Dermis blood vessel endothelial cell (primary cell): ENCODE data around the gene SYT15. TPM values are rescaled to one million over a fixed set of nuclear protein-coding genes. Genes with fewer than 3 reads are reported as not detected.
"Not testable (repeated sequence)": the region's sequence is repeated elsewhere in the genome, so short reads cannot be mapped to it uniquely, and the experiment has no call there.

Experiments used
- DNase-seq: peaks from one replicate; pipeline ENCODE4 v3.0.0; 2010
- total RNA-seq: library from RNA; depleted of rRNA; stranded (reverse); fragments of >200 nt; gene quantifications from 2 replicates; pipeline ENCODE4 v1.2.3, GENCODE V29; 2014

SYT15 gene
- 0.51 and 1.5 TPM in 2 replicates for total RNA-seq

DNA sequence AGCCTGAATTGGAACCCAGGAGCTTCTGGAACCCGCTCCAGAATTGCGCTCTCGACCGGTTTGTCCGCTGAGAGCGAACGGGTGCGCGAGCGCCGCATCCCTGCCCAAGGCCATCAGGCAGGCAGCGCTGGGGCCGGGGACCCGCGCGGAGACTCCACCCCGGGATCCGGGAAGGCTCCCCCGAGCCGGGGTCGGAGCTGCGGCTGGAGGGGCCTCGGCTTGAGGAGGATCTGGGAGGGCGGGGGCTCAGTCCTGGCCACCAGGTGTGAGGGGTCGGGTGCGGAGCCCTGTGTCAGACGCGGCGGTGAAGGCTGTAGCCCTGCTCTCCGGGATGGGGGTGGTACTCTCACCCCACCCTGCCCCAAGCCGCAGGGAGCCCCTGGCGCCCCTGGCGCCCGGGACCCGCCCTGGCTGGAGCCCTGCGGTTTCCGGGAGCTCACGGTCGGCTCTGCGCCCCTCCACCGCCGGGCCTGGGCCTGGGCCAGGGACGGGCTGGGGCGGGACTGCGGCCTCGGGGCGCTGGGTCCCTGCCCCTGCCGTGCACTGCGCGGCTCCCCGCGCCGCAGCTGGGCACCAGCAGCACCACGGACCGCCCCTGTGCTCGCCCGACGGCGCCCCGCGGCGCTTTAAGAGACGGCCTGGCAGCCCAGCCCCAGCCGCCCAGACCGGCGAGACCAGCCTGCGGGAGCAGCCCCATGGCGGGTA, at the start of gene SYT15:
TSS of gene SYT15 (plus strand) at position 655 of the 705 bp plus-strand sequence. CDS start at position 696, 41 bp downstream.
- DNase-seq: not testable (repeated sequence)

DNA sequence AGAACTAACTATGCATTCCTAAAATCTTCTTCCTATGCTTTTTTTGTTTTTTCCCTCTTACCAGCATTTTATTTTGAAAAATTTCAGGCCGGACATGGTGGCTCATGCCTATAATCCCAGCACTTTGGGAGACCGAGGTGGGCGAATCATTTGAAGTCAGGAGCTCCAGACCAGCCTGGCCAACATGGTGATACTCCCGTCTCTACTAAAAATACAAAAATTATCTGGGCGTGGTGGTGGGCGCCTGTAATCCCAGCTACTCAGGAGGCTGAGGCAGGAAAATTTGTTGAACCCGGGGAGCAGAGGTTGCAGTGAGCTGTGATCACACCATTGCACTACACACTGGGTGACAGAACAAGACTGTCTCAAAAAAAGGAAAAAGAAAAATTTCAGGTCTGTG, 49.2 kb upstream of the SYT15 start:
- not testable (repeated sequence) for DNase-seq

- DNase-seq: no peak
Observed at GRCh38 chr10:46530249-46531186, 48.4 kb upstream of the SYT15 start.

DNA sequence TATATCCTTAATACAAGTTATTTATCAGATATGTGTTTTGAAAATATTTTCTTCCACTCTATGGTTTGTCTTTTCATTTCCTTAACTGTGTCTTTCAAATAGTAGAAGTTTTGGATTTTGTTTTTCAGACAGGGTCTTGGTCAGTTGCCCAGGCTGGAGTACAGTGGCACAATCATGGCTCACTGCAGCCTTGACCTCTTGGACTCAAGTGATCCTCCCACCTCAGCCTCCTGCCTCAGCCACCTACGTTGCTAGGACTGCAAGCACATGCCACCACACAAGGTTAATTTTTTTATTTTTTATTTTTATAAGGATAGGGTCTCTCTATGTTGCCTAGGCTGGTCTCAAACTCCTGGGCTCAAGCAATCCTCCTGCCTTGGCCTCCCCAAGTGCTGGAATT, 46.7 kb upstream of the SYT15 start:
- not testable (repeated sequence) for DNase-seq

DNA sequence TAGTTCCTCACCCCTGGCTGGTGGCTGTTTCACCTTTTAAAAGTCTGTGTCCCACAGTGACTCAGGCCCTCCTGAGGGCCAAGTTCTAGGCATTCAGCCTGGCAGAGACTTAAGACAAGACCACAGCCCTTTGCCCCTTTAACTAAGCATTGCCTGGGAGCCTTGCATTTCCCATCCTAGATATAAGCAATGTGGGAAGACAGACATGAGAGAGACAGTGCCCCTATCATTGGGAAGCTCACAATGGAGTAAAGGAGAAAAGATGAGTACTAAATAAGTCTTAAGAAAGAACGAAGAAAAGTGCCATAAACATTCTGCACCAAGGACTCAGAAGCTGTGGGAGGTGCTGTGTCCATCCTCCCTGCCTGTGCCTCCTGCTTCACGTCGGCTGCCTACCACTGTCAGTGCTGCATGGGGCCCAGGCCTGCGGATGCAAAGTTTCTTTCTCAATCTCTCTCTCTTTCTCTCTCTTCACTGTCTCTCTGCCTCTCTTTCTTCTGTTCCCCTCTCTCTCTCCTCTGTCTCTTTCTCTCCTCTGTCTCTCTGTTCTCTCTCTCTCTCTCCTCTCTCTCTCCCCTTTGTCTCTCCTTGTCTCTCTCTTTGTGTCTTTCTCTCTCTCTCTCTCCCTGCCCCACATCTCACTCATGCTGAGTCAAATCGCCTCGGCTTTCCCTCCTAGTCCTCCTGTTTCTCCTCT, 44.0 kb upstream of the SYT15 start:
- no peak for DNase-seq

- no peak for DNase-seq
Observed at GRCh38 chr10:46536171-46536570, 42.8 kb upstream of the SYT15 start.

- DNase-seq: no peak
Observed at GRCh38 chr10:46536781-46537180, 42.1 kb upstream of the SYT15 start.

DNA sequence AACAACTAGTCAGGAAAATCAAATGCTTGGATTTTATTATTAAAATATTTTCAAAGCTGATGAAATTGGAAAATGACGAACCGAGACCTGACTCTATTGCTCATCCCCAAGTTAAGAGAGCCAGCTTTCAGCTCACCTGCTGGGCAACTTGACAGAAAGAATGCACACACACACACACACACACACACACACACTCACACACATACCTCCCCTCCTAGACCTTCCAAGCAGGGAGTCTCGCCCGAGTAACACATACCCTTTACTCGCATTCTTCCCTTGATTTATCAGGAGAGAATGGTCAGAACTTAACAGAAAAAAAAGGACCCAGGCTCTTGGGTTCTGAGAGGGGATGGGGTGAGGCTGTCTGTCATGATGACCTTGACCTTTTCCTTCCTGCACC, 41.6 kb upstream of the SYT15 start:
- DNase-seq: no peak

DNA sequence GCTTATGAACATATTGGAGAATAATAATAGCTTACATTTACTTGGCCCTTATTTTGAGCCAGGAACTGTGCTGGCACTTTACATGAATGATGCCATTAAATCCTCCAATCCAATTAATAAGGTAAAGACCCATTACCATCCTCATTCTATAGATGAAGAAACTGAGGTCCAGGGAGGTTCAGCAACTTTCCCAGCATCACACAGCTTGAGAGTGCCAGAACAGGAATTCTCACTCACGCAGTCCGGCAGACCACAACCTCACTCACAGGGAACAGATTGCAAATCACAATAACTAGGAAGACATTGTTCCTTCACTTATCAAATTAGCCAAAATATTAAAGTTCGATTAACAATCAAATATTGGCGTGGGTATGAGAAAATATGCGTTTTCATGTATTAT, 40.8 kb upstream of the SYT15 start:
- no peak for DNase-seq

GRCh38 chr10:46538717-46539426, 40.1 kb upstream of the SYT15 start:
- no peak for DNase-seq

- no peak for DNase-seq
Observed at GRCh38 chr10:46539596-46540411, 39.1 kb upstream of the SYT15 start.

DNA sequence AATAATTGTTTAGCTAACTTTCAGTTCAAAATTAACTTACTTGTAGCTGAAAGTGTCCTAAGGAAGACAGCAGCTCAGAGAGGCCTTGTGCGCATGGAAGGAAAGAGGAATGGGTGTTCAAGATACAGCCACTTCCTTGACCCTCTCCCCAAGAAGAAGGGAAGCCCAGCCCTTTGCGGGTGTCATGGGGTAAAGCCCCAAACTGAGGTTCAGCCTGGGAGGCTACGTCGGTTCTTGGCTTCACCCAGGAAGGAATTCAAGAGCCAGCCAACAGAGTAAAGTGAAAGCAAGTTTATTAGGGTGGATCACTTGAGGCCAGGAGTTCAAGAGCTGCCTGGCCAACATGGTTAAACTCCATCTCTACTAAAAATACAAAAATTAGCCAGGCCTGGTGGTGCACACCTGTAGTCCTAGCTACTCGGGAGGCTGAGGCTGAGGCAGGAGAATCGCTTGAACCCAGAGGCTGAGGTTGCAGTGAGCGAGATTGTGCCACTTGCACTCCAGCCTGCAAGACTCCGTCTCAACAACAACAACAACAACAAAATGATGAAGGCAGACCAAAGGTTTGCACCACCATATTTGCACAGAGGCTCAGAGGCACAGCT, 38.4 kb upstream of the SYT15 start:
- no peak for DNase-seq

DNA sequence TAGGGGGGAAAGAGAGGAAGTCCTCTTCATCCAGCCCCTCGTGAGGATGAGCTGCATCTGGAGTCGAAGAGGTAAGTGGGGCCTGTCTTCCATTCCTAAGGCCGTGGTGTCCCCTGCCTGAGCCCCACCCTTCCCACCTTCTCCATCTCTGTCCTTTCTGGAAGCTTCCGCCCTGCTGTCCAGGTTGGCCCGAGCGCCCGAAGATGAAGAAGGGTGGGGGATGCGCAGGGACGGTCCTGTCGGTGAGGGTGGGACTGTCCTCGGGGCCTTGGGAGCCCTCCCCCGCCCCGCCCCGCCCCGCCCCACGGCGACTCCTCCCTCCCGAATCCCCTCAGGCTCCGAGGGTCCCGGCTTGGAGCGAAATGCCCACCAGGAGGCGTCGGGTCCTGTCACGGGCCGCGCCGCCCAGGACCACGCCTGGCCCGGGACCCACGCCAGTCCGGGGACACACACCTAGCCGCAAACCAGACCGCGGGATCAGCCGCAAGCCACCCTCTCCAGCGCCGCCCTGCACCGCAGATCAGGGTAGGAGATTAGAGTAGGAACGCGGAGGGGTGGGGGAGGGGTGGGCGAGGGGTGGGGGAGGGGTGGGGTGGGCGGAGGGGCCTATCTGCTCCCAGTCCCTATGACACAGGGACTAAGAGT, 37.8 kb upstream of the SYT15 start:
- DNase-seq: no peak

DNA sequence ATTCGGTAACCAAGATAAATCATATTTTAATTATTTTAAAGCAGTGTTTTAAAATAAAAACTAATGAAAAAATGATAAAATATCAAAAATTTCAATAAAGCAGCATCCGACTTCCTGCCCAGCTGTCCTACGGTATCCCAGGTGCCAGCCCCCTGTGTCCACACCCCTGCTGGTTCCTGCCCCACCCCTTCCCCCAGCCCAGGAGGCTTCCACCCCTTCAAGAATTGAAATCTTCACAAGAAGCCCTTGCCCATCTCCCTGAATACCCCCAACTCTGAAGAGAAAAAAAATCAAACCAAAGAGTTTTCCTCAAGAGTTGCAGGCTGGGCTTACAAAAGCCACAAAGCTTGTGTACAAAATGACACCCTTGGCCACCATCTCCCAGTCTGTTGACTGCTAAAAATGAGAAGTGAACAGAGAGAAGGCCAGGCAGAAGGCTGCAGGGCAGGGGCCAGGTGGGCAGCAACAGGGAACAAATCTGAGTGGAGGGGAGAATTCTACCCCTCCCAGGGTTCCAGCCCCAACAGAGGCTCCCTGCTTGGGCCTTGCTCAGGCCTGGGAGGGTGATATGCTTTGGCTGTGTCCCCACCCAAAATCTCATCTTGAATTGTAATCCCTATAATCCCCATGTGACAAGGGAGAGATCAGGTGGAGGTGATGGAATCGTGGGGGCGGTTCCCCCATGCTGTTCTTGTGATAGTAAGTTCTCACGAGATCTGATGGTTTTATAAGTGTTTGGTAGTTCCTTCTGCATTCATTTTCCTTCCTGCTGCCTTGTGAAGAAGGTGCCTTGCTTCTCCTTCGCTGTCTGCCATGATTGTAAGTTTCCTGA, 37.0 kb upstream of the SYT15 start:
- no peak for DNase-seq

GRCh38 chr10:46542567-46543465, 36.1 kb upstream of the SYT15 start:
- DNase-seq: no peak

GRCh38 chr10:46543466-46544377, 35.2 kb upstream of the SYT15 start:
- no peak for DNase-seq

DNA sequence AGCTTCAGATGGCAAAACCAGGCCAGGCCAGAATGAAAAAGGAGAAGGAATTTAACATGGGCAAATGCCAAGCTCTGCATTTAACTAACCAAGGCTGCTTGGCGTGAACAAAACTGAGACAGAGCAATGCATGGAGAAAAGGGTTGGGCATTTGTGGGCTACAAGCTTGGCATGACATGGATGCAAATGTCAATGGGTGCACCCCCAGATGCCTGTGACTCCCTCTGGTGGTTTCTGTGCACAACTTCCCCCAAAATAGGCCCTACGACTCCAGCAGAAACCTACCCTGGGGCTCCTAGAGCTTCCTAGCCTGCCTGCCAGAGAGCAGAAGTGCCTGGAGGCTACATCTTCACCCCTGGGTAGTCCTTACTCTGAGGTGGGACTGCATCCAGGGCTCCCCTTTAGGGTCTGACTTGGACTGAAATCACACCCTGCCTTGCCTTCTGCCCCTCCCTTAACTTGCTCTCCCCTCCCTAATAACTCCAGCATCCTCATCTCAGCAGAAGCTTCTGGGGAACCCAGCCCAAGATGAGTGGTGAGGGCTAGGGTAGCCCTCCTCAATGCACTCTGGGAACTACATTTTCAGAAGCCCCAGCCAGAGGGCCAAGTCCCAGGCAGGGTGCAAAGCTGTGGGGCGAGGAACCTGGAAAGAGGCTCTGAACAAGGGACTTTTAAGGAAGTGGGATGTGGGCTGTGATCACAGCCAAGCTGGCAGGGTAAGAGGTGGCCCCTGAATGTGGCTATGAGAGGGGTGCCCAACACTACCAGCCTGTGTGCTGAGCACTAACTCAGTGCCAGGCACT, 33.7 kb upstream of the SYT15 start:
- DNase-seq: no peak
